Activated naive CD8-positive, alpha-beta T cell treated with anti-CD3 and anti-CD28 coated beads, Interleukin-2, amount 10 ng/mL, durations not matched to agents 7 days and 5 days (primary cell): ENCODE data around the gene DGCR6L. TPM values are rescaled to one million over a fixed set of nuclear protein-coding genes. Genes with fewer than 3 reads are reported as not detected.
"Not testable (repeated sequence)": the region's sequence is repeated elsewhere in the genome, so short reads cannot be mapped to it uniquely, and the experiment has no call there.

Experiments
- ATAC-seq: fragments of 150-1000 bp; cut with Tn5 transposase; one replicate; pipeline ENCODE4 v1.10.0; 2021; ENCODE audit warnings: low read depth, moderate library complexity
- POLR2A ChIA-PET: fragments of 350-600 bp; sonication (Branson Sonifier 250); formaldehyde crosslinking; loops from one replicate; lab custom pipeline; 2021; ENCODE audit warnings: antibody characterized with exemption; lab: Charles Lee
- DNase-seq: peaks from one replicate; pipeline ENCODE4 v3.0.0; 2021
- H3K27ac Mint-ChIP-seq: one replicate; pipeline ENCODE4 v1.8.0; 2022; ENCODE audit warnings: mild to moderate bottlenecking, mixed read lengths
- H3K27me3 Mint-ChIP-seq: one replicate; pipeline ENCODE4 v1.8.0; 2022; ENCODE audit warnings: mild to moderate bottlenecking, moderate library complexity, mixed read lengths
- H3K36me3 Mint-ChIP-seq: one replicate; pipeline ENCODE4 v1.8.0; 2021; ENCODE audit warnings: mild to moderate bottlenecking, mixed read lengths
- H3K4me1 Mint-ChIP-seq: one replicate; pipeline ENCODE4 v1.8.0; 2021; ENCODE audit warnings: mixed read lengths
- H3K4me3 Mint-ChIP-seq: one replicate; pipeline ENCODE4 v1.8.0; 2022; ENCODE audit warnings: mild to moderate bottlenecking, moderate library complexity, mixed read lengths
- H3K9me3 Mint-ChIP-seq: one replicate; pipeline ENCODE4 v1.8.0; 2021; ENCODE audit warnings: mixed read lengths
- total RNA-seq, 2 experiments: library from RNA; stranded (reverse); gene quantifications; one replicate each; pipeline ENCODE4 v1.2.3, GENCODE V29; 2021

The DGCR6L gene
- total RNA-seq, 2 experiments from 2014 or later = 39.7 to 45.7 TPM

GRCh38 chr22:20289182-20290044, 30.4 kb downstream of the DGCR6L start:
- H3K36me3 Mint-ChIP-seq, H3K4me3 Mint-ChIP-seq, H3K9me3 Mint-ChIP-seq, H3K27me3 Mint-ChIP-seq, POLR2A ChIA-PET, ATAC-seq, H3K4me1 Mint-ChIP-seq, H3K27ac Mint-ChIP-seq, DNase-seq: not testable (repeated sequence)

- H3K4me1 Mint-ChIP-seq, DNase-seq, H3K27ac Mint-ChIP-seq, H3K27me3 Mint-ChIP-seq, H3K9me3 Mint-ChIP-seq, H3K36me3 Mint-ChIP-seq, ATAC-seq, H3K4me3 Mint-ChIP-seq, POLR2A ChIA-PET: not testable (repeated sequence)
These were observed 33.0 kb downstream of the DGCR6L start for GRCh38 chr22:20286784-20287423.

- H3K36me3 Mint-ChIP-seq, DNase-seq, H3K4me1 Mint-ChIP-seq, H3K9me3 Mint-ChIP-seq, POLR2A ChIA-PET, ATAC-seq, H3K27ac Mint-ChIP-seq, H3K27me3 Mint-ChIP-seq, H3K4me3 Mint-ChIP-seq: not testable (repeated sequence)
These were observed 33.6 kb downstream of the DGCR6L start for GRCh38 chr22:20286312-20286660.

GRCh38 chr22:20285473-20286311, 34.2 kb downstream of the DGCR6L start:
- H3K4me3 Mint-ChIP-seq, POLR2A ChIA-PET: not testable (repeated sequence)

GRCh38 chr22:20284471-20285086, 35.3 kb downstream of the DGCR6L start:
- Mint-ChIP-seq H3K9me3 (no peaks in the 10 kb centered on the region), H3K4me1 (peaks cover under 1% of the 10 kb centered on the region), H3K36me3 (no peaks in the 10 kb centered on the region), H3K4me3 (no peak overlapping the region), H3K27me3 (no peaks in the 10 kb centered on the region), H3K27ac (no peak overlapping the region)
- no peak for DNase-seq
- no peak for ATAC-seq
- POLR2A ChIA-PET = no interaction called here

More at GRCh38 chr22:20285473-20286311, 34.2 kb downstream of the DGCR6L start:
- DNase-seq (peak; percentile 88), ATAC-seq (peak; percentile 86)
- not testable (repeated sequence) for H3K27me3 Mint-ChIP-seq, H3K4me1 Mint-ChIP-seq, H3K27ac Mint-ChIP-seq, H3K9me3 Mint-ChIP-seq, H3K36me3 Mint-ChIP-seq

- ATAC-seq (no peak), DNase-seq (no peak)
- Mint-ChIP-seq H3K27ac (no peak overlapping the region), H3K36me3 (no peaks in the 10 kb centered on the region), H3K9me3 (no peaks in the 10 kb centered on the region), H3K4me3 (no peak overlapping the region), H3K4me1 (peaks cover 2% of the 10 kb centered on the region), H3K27me3 (no peaks in the 10 kb centered on the region)
- POLR2A ChIA-PET = no interaction called here
These were observed 36.2 kb downstream of the DGCR6L start for GRCh38 chr22:20283674-20284066.

- no peak for DNase-seq
- POLR2A ChIA-PET = no interaction called here
- no peak for ATAC-seq
- H3K27me3 Mint-ChIP-seq = no peaks in the 10 kb centered on the region
- H3K9me3 Mint-ChIP-seq = no peaks in the 10 kb centered on the region
- peaks cover 2% of the 10 kb centered on the region for H3K4me1 Mint-ChIP-seq
- no peaks in the 10 kb centered on the region for H3K36me3 Mint-ChIP-seq
- H3K27ac Mint-ChIP-seq = no peak overlapping the region
- no peak overlapping the region for H3K4me3 Mint-ChIP-seq
These were observed 36.8 kb downstream of the DGCR6L start for GRCh38 chr22:20282901-20283673.

GRCh38 chr22:20281891-20282290, 38.0 kb downstream of the DGCR6L start:
- ATAC-seq (no peak), DNase-seq (no peak)
- H3K4me1 Mint-ChIP-seq = peaks cover 2% of the 10 kb centered on the region
- H3K4me3 Mint-ChIP-seq = no peak overlapping the region
- no peaks in the 10 kb centered on the region for H3K9me3 Mint-ChIP-seq
- no peaks in the 10 kb centered on the region for H3K36me3 Mint-ChIP-seq
- H3K27ac Mint-ChIP-seq = no peak overlapping the region
- POLR2A ChIA-PET = no interaction called here
- no peaks in the 10 kb centered on the region for H3K27me3 Mint-ChIP-seq

- DNase-seq, H3K36me3 Mint-ChIP-seq, H3K27me3 Mint-ChIP-seq, POLR2A ChIA-PET, H3K4me1 Mint-ChIP-seq, ATAC-seq, H3K27ac Mint-ChIP-seq, H3K4me3 Mint-ChIP-seq, H3K9me3 Mint-ChIP-seq: not testable (repeated sequence)
These were observed 38.4 kb downstream of the DGCR6L start for GRCh38 chr22:20281473-20281872.

GRCh38 chr22:20280866-20281265, 39.0 kb downstream of the DGCR6L start:
- Mint-ChIP-seq H3K27ac (no peak overlapping the region), H3K4me1 (peaks cover 2% of the 10 kb centered on the region), H3K9me3 (no peaks in the 10 kb centered on the region), H3K27me3 (no peaks in the 10 kb centered on the region), H3K4me3 (no peak overlapping the region), H3K36me3 (no peaks in the 10 kb centered on the region)
- POLR2A ChIA-PET = no interaction called here
- DNase-seq (no peak), ATAC-seq (no peak)

GRCh38 chr22:20280163-20280562, 39.7 kb downstream of the DGCR6L start:
- ATAC-seq, POLR2A ChIA-PET, H3K36me3 Mint-ChIP-seq, H3K4me3 Mint-ChIP-seq, H3K27me3 Mint-ChIP-seq, H3K9me3 Mint-ChIP-seq, H3K4me1 Mint-ChIP-seq, DNase-seq, H3K27ac Mint-ChIP-seq: not testable (repeated sequence)

GRCh38 chr22:20279662-20280134, 40.2 kb downstream of the DGCR6L start:
- no peaks in the 10 kb centered on the region for H3K9me3 Mint-ChIP-seq
- no peak overlapping the region for H3K27ac Mint-ChIP-seq
- H3K4me1 Mint-ChIP-seq = peaks cover 2% of the 10 kb centered on the region
- H3K27me3 Mint-ChIP-seq = no peaks in the 10 kb centered on the region
- no peaks in the 10 kb centered on the region for H3K36me3 Mint-ChIP-seq
- POLR2A ChIA-PET = no interaction called here
- ATAC-seq (peak; percentile 36), DNase-seq (no peak)
- H3K4me3 Mint-ChIP-seq = no peak overlapping the region
